HEK293T (cell line): ENCODE results near the gene TPCN1.

Source experiments
- BHLHE40 ChIP-seq: fragments of 450-650 bp; IDR thresholded peaks from 2 replicates; pipeline ENCODE4 v1.6.1; 2016; ENCODE audit warnings: mild to moderate bottlenecking, moderate library complexity, borderline replicate concordance
- ELF4 ChIP-seq: fragments of 450-650 bp; IDR thresholded peaks from 2 replicates; pipeline ENCODE4 v1.6.1; 2017; ENCODE audit warnings: antibody characterized with exemption
- FOXA1 ChIP-seq: fragments of 450-650 bp; IDR thresholded peaks from 2 replicates; pipeline ENCODE4 v1.6.1; 2016; ENCODE audit warnings: mild to moderate bottlenecking
- FOXK2 ChIP-seq: fragments of 450-650 bp; IDR thresholded peaks from 2 replicates; pipeline ENCODE4 v1.6.1; 2016; ENCODE audit warnings: mild to moderate bottlenecking
- HDGF ChIP-seq: fragments of 450-650 bp; IDR thresholded peaks from 2 replicates; pipeline ENCODE4 v1.6.1; 2017; ENCODE audit warnings: antibody characterized with exemption, borderline replicate concordance
- LEF1 ChIP-seq: fragments of 450-650 bp; IDR thresholded peaks from 2 replicates; pipeline ENCODE4 v1.6.1; 2017; ENCODE audit warnings: mild to moderate bottlenecking, borderline replicate concordance
- SP1 ChIP-seq: fragments of 450-650 bp; IDR thresholded peaks from 2 replicates; pipeline ENCODE4 v1.6.1; 2017
- SUZ12 ChIP-seq: fragments of 450-650 bp; IDR thresholded peaks from 2 replicates; pipeline ENCODE4 v1.6.1; 2016; ENCODE audit warnings: mild to moderate bottlenecking
- TARDBP ChIP-seq: fragments of 450-650 bp; IDR thresholded peaks from 2 replicates; pipeline ENCODE4 v1.6.1; 2016
- ZNF384 ChIP-seq: fragments of 450-650 bp; IDR thresholded peaks from 2 replicates; pipeline ENCODE4 v1.6.1; 2016

GRCh38 chr12:113268621-113269020, 47.4 kb downstream of the TPCN1 start:
- no peak for TF ChIP-seq ELF4
- no peak for TF ChIP-seq SUZ12
- TF ChIP-seq SP1 = no peak
- no peak for TF ChIP-seq TARDBP
- TF ChIP-seq BHLHE40 = no peak
- TF ChIP-seq HDGF = no peak
- TF ChIP-seq FOXA1 = no peak
- no peak for TF ChIP-seq FOXK2
- no peak for TF ChIP-seq LEF1
- TF ChIP-seq ZNF384 = no peak
